B cell (primary cell): Measurements from ENCODE around the gene INTS3.

Experiments used
- CTCF ChIP-seq: fragments of 200-600 bp; IDR thresholded peaks from one replicate; pipeline ENCODE4 v1.8.0; 2022; ENCODE audit warnings: antibody characterized with exemption, mild to moderate bottlenecking
- EZH2 ChIP-seq: IDR thresholded peaks from 2 replicates; pipeline ENCODE4 v1.6.1; 2012; ENCODE audit warnings: borderline replicate concordance, low read depth, mild to moderate bottlenecking, moderate library complexity, low read length; ENCODE audit not compliant: insufficient read depth, poor library complexity, severe bottlenecking

- TF ChIP-seq EZH2 (no peak), CTCF (no peak)
These were observed 42.1 kb upstream of the INTS3 start for GRCh38 chr1:153685544-153686340.
